Stomach (tissue), 9 donors: ENCODE results near the gene CYP2A6. TPM values are rescaled to one million over a fixed set of nuclear protein-coding genes. Genes with fewer than 3 reads are reported as not detected.

ENCODE experiments used
- DNase-seq, 2 donors: peaks; one replicate each; pipeline versions ENCODE4 v3.0.0 to v3.0.0-alpha.2; 2013 to 2019
- H3K27ac ChIP-seq, 5 donors: fragments of 200-600 bp in 4 of 5; sonication (generic) in 4 of 5; one replicate each; pipeline ENCODE4 v1.5.1; 2013 to 2019; ENCODE audit warnings: mild to moderate bottlenecking in 1 of 5, moderate library complexity in 1 of 5
- H3K27me3 ChIP-seq, 3 donors: fragments of 200-600 bp; sonication (generic); one replicate each; pipeline ENCODE4 v1.5.1; 2017 to 2019; ENCODE audit warnings: mixed run types in 1 of 3
- H3K36me3 ChIP-seq, 4 donors: fragments of 200-600 bp; sonication (generic); 1 replicate in 3 of 4; 2 replicates in 1 of 4; pipeline ENCODE4 v1.5.1; 2016 to 2019
- H3K4me1 ChIP-seq, 4 donors: fragments of 200-600 bp; sonication (generic); one replicate each; pipeline ENCODE4 v1.5.1; 2016 to 2019
- H3K4me3 ChIP-seq, 4 donors: fragments of 200-600 bp; sonication (generic) in 3 of 4; one replicate each; pipeline ENCODE4 v1.5.1; 2016 to 2019; ENCODE audit warnings: mild to moderate bottlenecking in 1 of 4
- H3K9me3 ChIP-seq, 4 donors: fragments of 200-600 bp; sonication (generic); one replicate each; pipeline ENCODE4 v1.5.1; 2016 to 2019
- CTCF ChIP-seq, 7 experiments: fragments of 450-650 bp in 4 of 7; fragments of 200-600 bp in 3 of 7; sonication (generic) in 3 of 7; IDR thresholded peaks; one replicate each; pipeline ENCODE4 v1.5.1; 2016 to 2019; ENCODE audit warnings: antibody characterized with exemption in 7 of 7, control low read depth in 2 of 7, mild to moderate bottlenecking in 1 of 7
- EP300 ChIP-seq: sonication (generic); formaldehyde crosslinking; IDR thresholded peaks from one replicate; pipeline ENCODE4 v1.6.1; 2017; ENCODE audit warnings: antibody characterized with exemption
- POLR2A ChIP-seq, 4 donors: fragments of 450-650 bp; IDR thresholded peaks; one replicate each; pipeline ENCODE4 v1.6.1; 2016; ENCODE audit warnings: antibody characterized with exemption in 4 of 4, control low read depth in 2 of 4, mild to moderate bottlenecking in 1 of 4, moderate library complexity in 1 of 4
- POLR2AphosphoS5 ChIP-seq, 3 donors: sonication (generic); formaldehyde crosslinking; IDR thresholded peaks; one replicate each; pipeline ENCODE4 v1.6.1; 2016; ENCODE audit warnings: antibody characterized with exemption in 3 of 3
- WGBS, 5 donors: extraction: QIAGEN DNeasy Blood & Tissue Kit in 3 of 5; methylation state at CpG; one replicate each; pipeline versions ENCODE4 v1.1.5 to v1.1.7; 2013 to 2018; 5-methylcytosine and 5-hydroxymethylcytosine counted together
- intact Hi-C: fragments of 100-400 bp; cut with DNase I; formaldehyde crosslinking; loops from one replicate; pipeline ENCODE4 v1.15.1; 2023; ENCODE audit warnings: low total_unique reads
- polyA plus RNA-seq, 3 donors: library from polyadenylated mRNA; stranded (reverse); fragments of 200-250 nt; gene quantifications; one replicate each; pipeline ENCODE4 v1.2.3, GENCODE V29; 2013
- total RNA-seq, 5 donors: library from RNA; depleted of rRNA; stranded (reverse); fragments of >200 nt; gene quantifications; one replicate each; pipeline versions ENCODE4 v1.1.0 to v1.2.3, GENCODE V29; 2014 to 2016
- donor health status: healthy with polysubstance abuse.
- donor health status: Bipolar disorder and iron deficiency.
- donor health status: healthy.

The CYP2A6 gene
- total and polyA plus RNA-seq, 8 donors, result not detected

GRCh38 chr19:40803170-40803856 lies 46.9 kb downstream of the CYP2A6 start:
- Histone ChIP-seq H3K36me3 (peaks cover 19 to 32% (median 29%) of the 10 kb centered on the region in 4 donors), H3K4me3 (peak overlapping the region in 3 of 4 donors; percentile 25 to 96 (median 40)), H3K4me1 (peaks cover 75 to 85% (median 83%) of the 10 kb centered on the region in 4 donors), H3K27me3 (no peaks in the 10 kb centered on the region), H3K9me3 (no peaks in the 10 kb centered on the region), H3K27ac (peak overlapping the region; percentile 73 to 99 (median 95))
- TF ChIP-seq CTCF (IDR thresholded peaks at IDR 0.05) (no peak), POLR2A (IDR thresholded peaks at IDR 0.05) (no peak), EP300 (no peak), POLR2AphosphoS5 (IDR thresholded peaks at IDR 0.05) (no peak)
- intact Hi-C loops, result no loop called here
- no peak for DNase-seq
- WGBS, 5 donors, result 30 to 44% (median 34%) methylated on average over 9 of the region's 9 CpGs

- WGBS, 5 donors, result 13 to 19% (median 15%) methylated on average over 11 of the region's 11 CpGs
- peaks cover 12 to 24% (median 21%) of the 10 kb centered on the region in 4 donors for H3K36me3 ChIP-seq
- peak overlapping the region in 3 of 4 donors; percentile 25 to 96 (median 40) for H3K4me3 ChIP-seq
- TF ChIP-seq EP300 (no peak), POLR2AphosphoS5 (IDR thresholded peaks at IDR 0.05) (peak in 2 of 3 donors; percentile 48 to 61)
- intact Hi-C loops, result no loop called here
- no peaks in the 10 kb centered on the region for H3K27me3 ChIP-seq
- peak overlapping the region; percentile 73 to 99 (median 95) for H3K27ac ChIP-seq
- peaks cover 81 to 86% (median 84%) of the 10 kb centered on the region in 4 donors for H3K4me1 ChIP-seq
- no peaks in the 10 kb centered on the region for H3K9me3 ChIP-seq
- peak; percentile 71 to 72 for DNase-seq
Observed at GRCh38 chr19:40802300-40803169, 47.7 kb downstream of the CYP2A6 start.

- no peaks in the 10 kb centered on the region for H3K27me3 ChIP-seq
- peaks cover 74 to 80% (median 76%) of the 10 kb centered on the region in 4 donors for H3K4me1 ChIP-seq
- DNase-seq, result peak in 1 of 2 donors; percentile 9
- 33 to 45% (median 43%) methylated on average over 11 to 13 of the region's 13 CpGs for WGBS, 5 donors
- H3K27ac ChIP-seq, result peak overlapping the region; percentile 81 to 99 (median 97)
- intact Hi-C loops, result no loop called here
- no peaks in the 10 kb centered on the region for H3K9me3 ChIP-seq
- TF ChIP-seq CTCF (IDR thresholded peaks at IDR 0.05) (no peak), EP300 (no peak), POLR2A (IDR thresholded peaks at IDR 0.05) (no peak), POLR2AphosphoS5 (IDR thresholded peaks at IDR 0.05) (no peak)
- H3K36me3 ChIP-seq, result peaks cover 9 to 21% (median 16%) of the 10 kb centered on the region in 4 donors
- peak overlapping the region; percentile 86 to 98 (median 92) for H3K4me3 ChIP-seq
Observed at GRCh38 chr19:40801426-40802299, 48.6 kb downstream of the CYP2A6 start.

- H3K36me3 ChIP-seq, result peaks cover 11 to 26% (median 19%) of the 10 kb centered on the region in 4 donors
- DNase-seq, result peak in 1 of 2 donors; percentile 14
- peak overlapping the region; percentile 29 to 99 (median 97) for H3K27ac ChIP-seq
- TF ChIP-seq CTCF (IDR thresholded peaks at IDR 0.05), result no peak
- TF ChIP-seq EP300, result no peak
- no peak for TF ChIP-seq POLR2A (IDR thresholded peaks at IDR 0.05)
- no peak for TF ChIP-seq POLR2AphosphoS5 (IDR thresholded peaks at IDR 0.05)
- no peaks in the 10 kb centered on the region for H3K27me3 ChIP-seq
- intact Hi-C loops, result no loop called here
- no peaks in the 10 kb centered on the region for H3K9me3 ChIP-seq
- peaks cover 67 to 73% (median 69%) of the 10 kb centered on the region in 4 donors for H3K4me1 ChIP-seq
- WGBS, 5 donors, result 83 to 84% (median 83%) methylated on average over 12 to 27 of the region's 27 CpGs
- peak overlapping the region; percentile 86 to 98 (median 92) for H3K4me3 ChIP-seq
Observed at GRCh38 chr19:40800997-40801377, 49.3 kb downstream of the CYP2A6 start.
